DMS79 (cell line): ENCODE data around the gene CDC42EP1.

Experiments used
- DNase-seq: peaks from one replicate; lab custom pipeline; 2025; lab: John Stamatoyannopoulos, UW

The CDC42EP1 gene

GRCh38 chr22:37616201-37617083 is 56.2 kb downstream of the CDC42EP1 start:
- no peak for DNase-seq

- no peak for DNase-seq
Measured at GRCh38 chr22:37617431-37617830, 57.2 kb downstream of the CDC42EP1 start.

DNA sequence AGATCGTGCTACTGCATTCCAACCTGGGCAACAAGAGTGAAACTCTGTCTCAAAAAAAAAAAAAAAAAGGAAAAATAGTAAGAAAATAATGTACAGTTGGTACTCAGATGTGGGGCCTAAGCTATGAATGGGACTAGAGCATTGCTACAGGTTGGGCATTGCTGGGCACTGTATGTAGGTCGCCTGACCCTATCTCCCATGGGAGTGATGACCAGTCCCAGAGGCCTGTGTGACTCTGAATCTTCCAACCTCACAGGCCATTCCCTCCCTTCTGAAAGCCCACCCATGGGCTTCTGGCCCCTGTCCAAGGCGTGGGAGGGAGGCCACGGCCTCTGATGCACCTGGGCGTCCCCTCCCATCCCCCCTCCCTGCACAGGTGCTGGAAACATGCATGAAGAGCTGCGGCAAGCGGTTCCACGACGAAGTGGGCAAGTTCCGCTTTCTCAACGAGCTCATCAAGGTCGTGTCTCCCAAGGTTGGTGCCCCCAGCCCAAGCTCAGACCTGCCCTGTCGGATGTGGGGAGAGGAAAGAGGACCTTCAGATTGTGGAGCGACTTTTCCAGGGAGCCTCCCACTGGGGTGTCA is 57.9 kb downstream of the CDC42EP1 start:
- DNase-seq: no peak

GRCh38 chr22:37618674-37619073 is 58.4 kb downstream of the CDC42EP1 start:
- no peak for DNase-seq
